Glomerular visceral epithelial cell (primary cell): ENCODE results near the gene PLXNA4.
A peak's percentile ranks its signal among the peaks of the same experiment; 100 is the strongest.
"Not testable (repeated sequence)": the region's sequence is repeated elsewhere in the genome, so short reads cannot be mapped to it uniquely, and the experiment has no call there.

Experiments used
- DNase-seq: peaks from one replicate; pipeline ENCODE4 v3.0.0-alpha.2; 2016; ENCODE audit errors: extremely low spot score

The PLXNA4 gene

DNA sequence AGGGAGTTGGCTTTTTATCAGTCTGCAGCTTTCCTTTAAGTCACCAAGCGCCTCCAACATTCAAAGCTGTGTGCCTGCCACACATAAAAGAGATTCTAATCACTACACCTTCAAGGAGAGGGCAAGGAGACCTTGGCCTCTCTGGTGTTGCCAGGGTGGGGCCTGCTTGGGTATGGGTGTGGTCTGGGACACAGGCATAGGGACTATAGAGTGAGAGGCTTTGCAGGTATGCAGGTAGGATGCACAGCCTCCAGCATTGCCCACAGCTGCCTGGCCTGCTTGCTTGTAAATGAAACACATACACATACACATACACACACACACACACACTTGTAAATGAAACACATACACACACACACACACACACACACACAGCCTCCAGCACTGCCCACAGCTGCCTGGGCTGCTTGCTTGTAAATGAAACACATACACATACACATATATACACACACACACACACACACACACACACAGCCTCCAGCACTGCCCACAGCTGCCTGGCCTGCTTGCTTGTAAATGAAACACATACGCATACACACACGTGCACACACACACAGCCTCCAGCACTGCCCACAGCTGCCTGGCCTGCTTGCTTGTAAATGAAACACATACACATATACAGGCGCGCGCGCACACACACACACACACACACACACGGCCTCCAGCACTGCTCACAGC is 397.7 kb downstream of the PLXNA4 start:
- not testable (repeated sequence) for DNase-seq

GRCh38 chr7:132177708-132178401 is 398.4 kb downstream of the PLXNA4 start:
- no peak for DNase-seq

- no peak for DNase-seq
These were observed 399.6 kb downstream of the PLXNA4 start for GRCh38 chr7:132176719-132177118.

- DNase-seq = no peak
These were observed 405.1 kb downstream of the PLXNA4 start for GRCh38 chr7:132171130-132171576.

DNA sequence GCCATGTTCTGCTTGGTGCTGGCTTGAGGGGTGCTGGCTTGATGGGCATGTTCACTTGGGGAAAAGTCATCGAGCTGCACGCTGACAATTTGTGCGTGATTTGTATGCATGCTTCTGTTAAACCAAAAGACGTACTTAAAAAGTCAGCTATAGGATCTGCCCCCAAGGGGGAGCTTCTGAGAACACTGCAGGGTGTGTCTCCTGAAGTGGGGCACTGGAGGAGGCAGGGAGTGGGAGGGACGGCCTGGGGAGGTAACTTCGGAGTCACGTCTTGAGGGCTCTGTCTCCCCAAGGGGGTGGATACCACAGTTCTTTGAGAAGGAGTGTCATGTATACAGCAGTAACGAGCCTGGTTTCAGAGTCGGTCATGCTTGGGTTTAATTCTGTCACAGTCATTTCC is 406.5 kb downstream of the PLXNA4 start:
- DNase-seq = no peak

GRCh38 chr7:132168239-132168638 is 408.0 kb downstream of the PLXNA4 start:
- no peak for DNase-seq

GRCh38 chr7:132165695-132166094 is 410.6 kb downstream of the PLXNA4 start:
- not testable (repeated sequence) for DNase-seq

- no peak for DNase-seq
These were observed 411.6 kb downstream of the PLXNA4 start for GRCh38 chr7:132164558-132165125.

DNA sequence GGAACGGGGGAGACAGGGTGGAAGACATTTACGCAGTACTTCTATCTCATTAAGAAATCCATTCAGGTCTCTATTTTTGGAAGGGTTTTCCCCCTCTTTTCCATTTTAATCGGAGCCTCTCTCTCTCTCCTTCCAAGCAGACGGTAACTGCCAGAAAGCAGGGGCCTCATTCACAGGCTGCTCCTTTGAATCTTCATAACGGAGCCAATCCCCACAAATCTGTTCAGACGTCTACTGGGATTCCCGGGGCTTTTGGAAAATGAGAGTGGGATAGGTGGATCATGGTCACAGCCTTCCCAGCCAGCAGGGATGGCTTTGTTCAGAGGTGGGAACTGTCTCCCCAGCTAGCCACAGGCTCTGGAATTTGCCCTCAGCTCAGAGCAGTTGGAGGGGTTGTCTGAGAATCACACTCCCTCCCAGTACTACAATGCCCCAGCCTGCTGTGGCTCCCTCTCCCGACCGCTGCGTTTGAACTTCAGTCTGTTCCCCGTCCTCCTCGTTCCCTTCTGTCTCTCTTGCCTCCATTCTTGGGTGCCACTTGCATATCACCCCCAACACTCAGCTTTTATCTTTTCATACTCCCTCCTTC is 413.6 kb downstream of the PLXNA4 start:
- DNase-seq = no peak

GRCh38 chr7:132161976-132162375 is 414.3 kb downstream of the PLXNA4 start:
- no peak for DNase-seq

- DNase-seq = no peak
These were observed 414.7 kb downstream of the PLXNA4 start for GRCh38 chr7:132161533-132161915.

GRCh38 chr7:132160611-132161532 is 415.4 kb downstream of the PLXNA4 start:
- peak; percentile 1 for DNase-seq

DNA sequence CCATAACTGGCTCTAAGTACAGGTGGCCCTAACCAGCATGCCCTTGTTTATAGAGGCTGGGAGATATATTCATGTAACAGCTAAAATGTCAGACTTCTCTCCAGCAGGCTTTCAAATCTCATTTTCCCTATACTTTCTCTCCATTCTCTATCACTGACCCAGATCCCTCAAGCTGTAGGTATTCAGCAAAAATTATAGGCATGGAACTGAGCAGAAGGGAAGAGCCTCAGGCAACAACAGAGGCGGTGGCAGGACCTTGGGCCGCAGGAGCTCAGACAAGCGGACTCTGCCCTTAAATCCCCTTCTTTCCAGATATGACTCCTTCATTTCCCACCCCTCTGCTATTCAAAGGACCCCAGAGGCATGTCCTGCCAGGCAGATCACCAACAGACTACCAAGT is 417.4 kb downstream of the PLXNA4 start:
- no peak for DNase-seq

- no peak for DNase-seq
These were observed 418.1 kb downstream of the PLXNA4 start for GRCh38 chr7:132158166-132158565.

- DNase-seq = no peak
These were observed 420.6 kb downstream of the PLXNA4 start for GRCh38 chr7:132155715-132156114.

- DNase-seq = no peak
These were observed 421.4 kb downstream of the PLXNA4 start for GRCh38 chr7:132154695-132155471.

GRCh38 chr7:132154248-132154647 is 422.0 kb downstream of the PLXNA4 start:
- DNase-seq = no peak

GRCh38 chr7:132152131-132152889 is 424.0 kb downstream of the PLXNA4 start:
- no peak for DNase-seq

DNA sequence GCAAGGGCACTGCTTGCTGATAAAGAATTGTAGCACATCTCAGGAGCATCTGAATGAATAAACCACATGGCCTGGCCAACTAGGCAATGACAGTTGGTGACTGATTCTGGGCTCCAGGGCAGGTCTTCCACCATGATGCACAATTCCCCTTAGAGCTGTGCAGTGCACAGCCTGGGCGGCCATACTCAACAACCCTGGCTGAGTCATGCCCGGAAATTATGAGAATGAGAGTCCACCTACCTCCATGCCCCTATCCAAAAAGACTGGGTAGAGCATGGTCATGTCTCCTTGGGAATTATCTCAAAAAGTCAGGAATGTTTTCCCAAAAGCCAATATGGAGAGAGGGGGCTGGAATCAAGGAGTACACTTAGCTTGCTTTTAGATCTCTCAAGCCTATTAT is 425.6 kb downstream of the PLXNA4 start:
- DNase-seq = no peak
